NT2/D1 (cell line): ENCODE data around the gene MYF5.

ENCODE experiments used
- SUZ12 ChIP-seq: IDR thresholded peaks from 2 replicates; pipeline ENCODE4 v1.6.1; 2011; ENCODE audit not compliant: insufficient read length, insufficient read depth; ENCODE audit errors: extremely low read depth
- YY1 ChIP-seq: IDR thresholded peaks from 2 replicates; pipeline ENCODE4 v1.6.1; 2011; ENCODE audit not compliant: insufficient read length, insufficient read depth
- ZNF274 ChIP-seq: IDR thresholded peaks from 2 replicates; pipeline ENCODE4 v1.6.1; 2011; ENCODE audit warnings: mild to moderate bottlenecking, low read depth, low read length

- TF ChIP-seq YY1 = no peak
- no peak for TF ChIP-seq SUZ12
- TF ChIP-seq ZNF274 = no peak
Measured at GRCh38 chr12:80720516-80720915, 3.8 kb downstream of the MYF5 start.
